Measurements from ENCODE around the gene SCN10A.
A peak's percentile ranks its signal among the peaks of the same experiment; 100 is the strongest.

SCN10A gene

DNA sequence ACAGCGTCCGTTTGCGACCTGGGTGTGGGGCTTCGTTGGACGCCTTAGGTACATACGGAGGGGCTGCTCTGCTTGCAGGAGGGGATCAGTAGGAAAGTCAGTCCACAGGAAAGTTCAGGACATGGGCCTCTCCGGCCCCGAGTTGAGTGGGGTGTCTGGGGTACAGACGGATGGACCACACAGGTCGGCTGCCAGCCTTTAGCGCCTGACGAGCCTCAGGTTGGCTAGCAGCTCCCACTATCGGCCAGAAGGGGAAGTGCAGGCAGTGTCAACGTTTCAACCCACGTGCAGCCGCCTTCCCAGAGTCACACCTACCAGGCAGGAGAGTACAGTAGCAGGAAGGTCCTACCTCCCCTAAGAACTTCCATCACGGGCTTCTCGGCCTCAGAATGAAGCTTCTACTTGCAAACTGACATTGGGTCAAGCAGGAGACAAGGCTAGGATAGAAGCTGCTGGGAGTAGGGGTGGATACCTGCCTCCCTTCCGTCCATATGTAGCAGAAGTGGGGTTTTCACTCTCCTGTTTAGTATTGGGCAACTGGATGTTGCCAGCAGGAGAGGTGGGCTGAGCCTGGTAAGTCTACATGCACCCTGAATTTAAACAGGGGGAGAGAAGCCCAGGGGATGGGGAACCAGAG lies 164.7 kb downstream of the SCN10A start:
- DNase-seq (ENCODE audit: low spot score) = peak; percentile 82

DNA sequence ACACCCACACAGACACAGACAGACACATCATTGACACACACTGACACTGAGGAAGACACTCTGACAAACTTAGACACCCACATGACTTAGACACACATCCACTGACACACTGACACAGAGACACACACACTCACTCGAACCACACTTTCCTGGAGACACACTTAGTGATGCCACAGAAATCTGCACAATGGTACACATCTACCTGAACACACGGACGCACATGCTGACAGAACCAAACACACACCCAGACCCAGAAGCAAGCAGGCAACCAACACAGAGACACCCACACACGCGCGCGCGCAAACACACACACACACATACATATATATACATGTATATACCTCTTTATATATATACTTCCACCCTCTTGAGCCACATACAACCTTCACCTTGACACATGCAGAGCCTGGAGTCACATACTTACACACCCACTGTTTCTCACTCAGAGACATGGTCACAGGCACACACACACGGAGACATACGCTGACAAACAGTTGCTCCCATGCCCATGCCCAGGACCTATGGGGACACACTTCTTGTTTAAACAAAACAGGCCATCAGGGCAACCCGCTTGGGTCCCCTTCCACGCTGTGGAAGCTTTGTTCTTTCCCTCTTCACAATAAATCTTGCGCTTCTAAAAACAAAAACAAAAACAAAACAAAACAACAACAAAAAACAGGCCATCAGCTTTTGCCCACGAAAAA lies 165.6 kb downstream of the SCN10A start:
- DNase-seq (ENCODE audit: low spot score) = peak; percentile 3

DNA sequence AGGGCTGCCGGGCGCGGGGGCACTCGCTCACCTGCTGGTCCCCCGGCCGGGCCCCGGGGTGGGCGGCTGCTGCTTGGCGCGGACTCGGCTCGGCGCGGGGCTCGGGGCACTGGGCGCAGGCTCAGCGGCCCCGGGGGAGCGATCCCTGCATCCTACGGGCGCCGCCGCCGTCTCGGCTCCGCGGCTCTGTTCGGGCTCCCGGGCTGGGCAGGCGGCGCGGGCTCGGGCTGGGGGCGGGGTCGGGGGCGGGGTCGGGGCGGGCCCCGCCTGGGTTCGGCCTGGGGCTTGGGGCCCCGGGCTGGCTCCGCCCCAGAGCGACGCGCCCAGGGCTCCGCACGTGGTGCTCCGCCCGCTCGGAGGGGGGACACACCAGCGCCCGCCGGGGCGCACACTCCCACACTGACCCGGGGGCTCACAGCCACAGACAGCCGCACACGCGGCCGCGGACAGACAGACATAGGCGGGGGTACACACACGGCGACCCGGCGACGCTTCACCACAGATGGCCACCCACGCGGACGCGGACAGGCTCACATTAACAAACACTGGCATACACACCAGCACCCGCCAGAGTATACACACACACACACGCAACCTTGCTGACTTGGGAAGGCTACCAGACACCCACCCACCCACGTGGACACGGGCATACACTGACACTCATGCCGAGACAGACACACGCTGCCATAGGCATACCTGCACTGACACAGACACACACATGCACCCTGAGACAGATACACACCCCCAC lies 166.3 kb downstream of the SCN10A start, which contains the start of gene SCN5A:
TSS of gene SCN5A (minus strand) at position 188 of the 748 bp plus-strand sequence. CDS start 16,380 bp downstream, outside the sequence.
- peak; percentile 66 for DNase-seq (ENCODE audit: low spot score)

DNA sequence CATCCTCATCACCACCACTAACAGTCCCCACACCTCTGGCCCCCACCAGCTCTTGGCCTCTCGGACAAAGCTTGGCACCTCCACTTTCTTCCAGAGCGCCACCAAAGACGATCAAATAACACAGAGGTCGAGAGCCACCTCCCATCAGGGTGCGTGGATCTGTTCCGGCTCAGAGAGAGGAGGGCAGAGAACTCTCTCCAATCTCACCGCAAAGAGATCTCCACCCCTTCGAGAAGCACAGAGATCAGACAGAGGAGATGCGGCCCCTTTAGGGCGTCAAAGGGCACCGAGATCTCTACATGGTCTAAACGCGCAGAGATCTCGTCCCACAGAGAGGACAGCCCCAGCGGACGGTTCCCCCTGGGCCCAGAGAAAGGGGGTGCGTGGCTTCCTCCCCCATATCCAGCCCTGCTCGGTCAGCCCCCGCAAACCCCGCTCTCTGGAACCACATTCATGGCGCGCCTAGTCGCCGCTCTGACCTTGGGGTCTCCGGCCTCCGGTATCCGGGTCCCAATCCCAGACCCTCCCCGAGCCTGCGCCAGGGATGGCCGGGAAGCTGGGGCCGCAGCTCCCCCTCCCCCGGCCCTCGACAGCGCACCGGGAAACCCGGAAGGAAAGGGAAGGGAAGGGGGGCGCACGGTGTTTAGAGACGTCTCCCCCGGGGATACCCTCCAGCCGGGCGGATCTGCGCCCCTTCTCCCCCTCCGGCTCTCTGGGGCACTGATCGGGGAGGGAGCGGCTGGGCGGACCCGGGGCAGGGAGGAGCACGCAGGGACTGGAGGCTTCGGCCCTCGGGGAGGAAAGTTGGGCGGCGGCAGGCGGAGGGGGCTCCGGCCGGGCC lies 167.1 kb downstream of the SCN10A start:
- DNase-seq (ENCODE audit: low spot score) = no peak

DNA sequence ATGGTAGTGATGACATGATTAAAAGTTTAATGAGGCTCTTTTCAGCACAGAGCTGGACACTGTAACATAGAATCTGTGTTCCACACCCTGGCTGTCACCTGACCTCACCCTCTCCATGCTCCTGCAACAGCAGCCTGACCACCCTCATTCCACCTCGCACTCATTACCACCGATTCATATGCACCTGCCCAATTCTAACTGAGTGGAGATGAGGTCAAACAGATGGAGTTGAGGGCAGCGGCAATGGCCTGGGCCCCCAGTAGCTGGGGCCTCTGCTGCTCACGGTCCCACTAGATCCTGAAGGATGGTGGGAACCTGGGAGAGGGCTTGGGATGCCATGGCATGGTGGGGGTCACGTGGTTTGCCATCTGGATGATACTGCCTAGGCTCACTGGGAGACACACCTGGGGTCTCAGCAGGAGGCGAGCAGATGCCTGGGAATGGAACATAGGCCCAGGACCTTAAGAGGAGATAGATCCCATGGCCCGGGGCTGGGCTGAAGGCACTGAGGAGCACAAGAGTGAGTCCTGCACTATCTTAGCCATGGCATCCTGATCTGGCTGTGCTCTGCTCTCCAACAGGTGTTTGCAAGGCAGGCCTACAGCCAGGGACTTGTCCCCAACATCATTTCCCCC lies 167.9 kb downstream of the SCN10A start:
- no peak for DNase-seq (ENCODE audit: low spot score)

DNA sequence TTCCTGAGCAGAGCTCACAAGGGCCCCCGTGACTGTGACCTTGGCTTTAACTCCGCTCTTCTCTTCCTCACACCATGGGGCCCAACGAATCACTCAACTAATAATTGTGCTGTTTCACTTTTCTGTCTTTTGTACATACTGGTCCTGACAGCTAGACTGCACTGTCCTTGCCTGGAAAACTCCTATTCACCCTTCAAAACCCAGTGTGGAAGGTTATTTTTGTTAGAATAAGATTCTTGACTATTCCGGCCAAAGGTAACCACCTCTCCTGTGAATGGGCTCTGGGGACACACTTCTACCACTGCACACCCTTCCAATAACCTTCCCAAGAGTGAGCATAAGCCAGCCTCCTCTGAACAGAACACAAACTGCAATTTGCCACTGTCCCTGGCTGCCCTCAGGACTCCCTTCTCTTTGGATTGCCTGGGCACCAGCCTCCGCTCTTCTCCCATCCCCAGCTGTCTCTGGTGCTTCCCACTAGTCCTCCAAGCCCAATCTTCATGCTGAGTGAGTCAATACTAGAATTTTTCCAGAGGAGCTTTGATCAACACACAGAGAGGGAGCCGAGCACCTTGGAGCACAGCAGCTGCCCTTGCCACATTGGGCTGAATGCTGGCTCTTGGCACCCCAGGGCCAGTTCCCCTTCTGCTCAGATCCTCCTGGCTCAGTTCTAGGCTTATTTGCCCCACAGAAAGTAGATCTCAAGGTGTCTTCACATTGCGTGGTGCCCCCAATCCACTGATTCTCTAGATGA lies 168.6 kb downstream of the SCN10A start:
- no peak for DNase-seq (ENCODE audit: low spot score)
